ENCODE measurements around the gene KAZN. TPM values are rescaled to one million over a fixed set of nuclear protein-coding genes. Genes with fewer than 3 reads are reported as not detected.

The KAZN gene
- total and polyA plus RNA-seq, 8 donors, result 11.1 to 37.5 (median 30.2) TPM

DNA sequence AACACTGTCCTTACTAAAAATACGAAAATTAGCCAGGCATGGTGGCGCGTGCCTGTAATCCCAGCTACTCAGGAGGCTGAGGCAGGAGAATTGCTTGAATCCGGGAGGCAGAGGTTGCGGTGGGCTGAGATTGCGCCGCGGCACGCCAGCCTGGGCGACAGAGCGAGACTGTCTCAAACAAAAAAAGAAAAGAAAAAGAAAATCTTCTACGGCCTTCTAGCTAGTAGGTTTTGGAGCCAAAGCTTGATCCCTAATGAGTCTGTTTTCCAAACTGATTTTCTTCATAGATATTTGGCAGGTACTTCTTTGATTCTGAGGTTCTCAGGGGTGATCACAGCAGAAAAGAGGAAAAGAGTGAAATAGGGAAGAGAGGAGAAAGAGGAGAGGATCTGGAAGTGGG is 372.7 kb downstream of the KAZN start:
- TF ChIP-seq, protein P1, sequence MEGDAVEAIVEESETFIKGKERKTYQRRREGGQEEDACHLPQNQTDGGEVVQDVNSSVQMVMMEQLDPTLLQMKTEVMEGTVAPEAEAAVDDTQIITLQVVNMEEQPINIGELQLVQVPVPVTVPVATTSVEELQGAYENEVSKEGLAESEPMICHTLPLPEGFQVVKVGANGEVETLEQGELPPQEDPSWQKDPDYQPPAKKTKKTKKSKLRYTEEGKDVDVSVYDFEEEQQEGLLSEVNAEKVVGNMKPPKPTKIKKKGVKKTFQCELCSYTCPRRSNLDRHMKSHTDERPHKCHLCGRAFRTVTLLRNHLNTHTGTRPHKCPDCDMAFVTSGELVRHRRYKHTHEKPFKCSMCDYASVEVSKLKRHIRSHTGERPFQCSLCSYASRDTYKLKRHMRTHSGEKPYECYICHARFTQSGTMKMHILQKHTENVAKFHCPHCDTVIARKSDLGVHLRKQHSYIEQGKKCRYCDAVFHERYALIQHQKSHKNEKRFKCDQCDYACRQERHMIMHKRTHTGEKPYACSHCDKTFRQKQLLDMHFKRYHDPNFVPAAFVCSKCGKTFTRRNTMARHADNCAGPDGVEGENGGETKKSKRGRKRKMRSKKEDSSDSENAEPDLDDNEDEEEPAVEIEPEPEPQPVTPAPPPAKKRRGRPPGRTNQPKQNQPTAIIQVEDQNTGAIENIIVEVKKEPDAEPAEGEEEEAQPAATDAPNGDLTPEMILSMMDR (IDR thresholded peaks at IDR 0.05), result no peak
- Histone ChIP-seq H3K27me3 (no peaks in the 10 kb centered on the region), H3K4me1 (peaks cover 14 to 15% of the 10 kb centered on the region in 2 donors), H3K4me3 (no peak overlapping the region), H3K27ac (no peak overlapping the region), H3K9me3 (peaks cover 0 to 6% of the 10 kb centered on the region in 2 donors), H3K36me3 (no peaks in the 10 kb centered on the region)
- no peak for ATAC-seq
- intact Hi-C loops (cut with DNase I), result no loop called here
- DNase-seq, result no peak

DNA sequence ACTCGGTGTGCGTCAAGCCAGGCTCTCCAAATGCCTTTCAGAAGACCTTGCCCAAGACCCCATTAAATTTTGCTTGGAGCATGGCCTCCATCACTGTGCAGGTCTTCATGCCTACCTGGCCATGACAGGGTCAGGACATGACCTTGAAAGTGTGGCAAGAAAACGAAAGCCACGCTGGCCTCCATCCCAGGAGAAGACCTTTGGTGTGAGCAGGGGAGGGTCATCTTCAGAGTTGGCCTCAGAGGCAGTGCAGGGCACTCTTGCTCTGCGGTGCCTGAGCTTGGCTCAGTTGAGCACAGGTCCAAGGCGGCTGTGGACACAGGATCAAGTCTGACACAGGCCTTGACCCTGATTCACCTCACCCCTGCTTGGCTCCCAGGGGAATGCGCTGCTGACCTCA is 373.6 kb downstream of the KAZN start:
- intact Hi-C loops (cut with DNase I), result no loop called here

DNA sequence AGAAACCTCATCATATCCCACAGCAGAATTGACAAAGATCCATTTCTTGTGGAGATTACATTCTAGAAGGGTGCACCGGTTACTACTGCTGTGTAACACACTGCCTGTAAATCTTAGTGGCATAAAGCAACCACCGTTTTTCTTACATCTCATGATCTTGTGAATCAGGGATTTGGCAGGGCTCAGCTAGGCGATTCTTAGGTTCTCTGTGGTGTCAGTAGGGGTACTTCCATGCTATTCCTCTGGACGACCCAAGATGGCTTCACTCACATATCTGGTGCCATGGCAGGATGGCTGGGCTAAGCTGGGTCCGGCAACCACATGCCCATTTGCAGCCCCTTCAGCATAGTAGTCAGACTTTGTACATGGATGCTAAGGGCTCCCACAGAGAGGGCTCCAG is 375.3 kb downstream of the KAZN start:
- DNase-seq (no peak), ATAC-seq (no peak)
- H3K9me3 ChIP-seq, result peaks cover 0 to 6% of the 10 kb centered on the region in 2 donors
- no peak overlapping the region for H3K4me3 ChIP-seq
- H3K36me3 ChIP-seq, result no peaks in the 10 kb centered on the region
- intact Hi-C loops (cut with DNase I), result no loop called here
- no peak overlapping the region for H3K27ac ChIP-seq
- H3K27me3 ChIP-seq, result no peaks in the 10 kb centered on the region
- TF ChIP-seq, protein P1 (IDR thresholded peaks at IDR 0.05), result no peak
- peaks cover 7 to 9% of the 10 kb centered on the region in 2 donors for H3K4me1 ChIP-seq

More for the DNA sequence above, 373.6 kb downstream of the KAZN start:
- H3K4me1 ChIP-seq, result peaks cover 14 to 15% of the 10 kb centered on the region in 2 donors
- peaks cover 0 to 6% of the 10 kb centered on the region in 2 donors for H3K9me3 ChIP-seq
- no peak overlapping the region for H3K27ac ChIP-seq
- no peak for ATAC-seq
- H3K4me3 ChIP-seq, result no peak overlapping the region
- H3K27me3 ChIP-seq, result no peaks in the 10 kb centered on the region
- TF ChIP-seq, protein P1 (IDR thresholded peaks at IDR 0.05), result no peak
- no peak for DNase-seq
- no peaks in the 10 kb centered on the region for H3K36me3 ChIP-seq

DNA sequence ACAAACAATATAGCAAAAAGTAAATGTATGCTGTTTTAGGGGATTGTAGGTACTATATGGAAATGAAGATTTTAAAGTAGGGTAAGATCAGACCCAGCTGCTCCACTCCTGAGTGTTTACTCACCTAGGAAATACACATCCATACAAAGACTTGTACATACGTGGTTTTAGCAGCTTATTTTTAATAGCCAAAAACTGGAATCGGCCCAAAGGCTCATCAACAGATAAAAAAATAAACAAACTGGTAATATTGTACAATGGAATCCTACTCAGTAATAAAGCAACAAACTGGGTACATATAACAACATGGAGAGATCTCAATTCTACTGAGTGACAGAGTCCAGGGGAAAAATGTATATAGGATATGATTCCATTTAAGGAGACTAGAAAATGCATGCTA is 375.9 kb downstream of the KAZN start:
- Histone ChIP-seq H3K4me1 (peaks cover 3 to 5% of the 10 kb centered on the region in 2 donors), H3K27ac (no peak overlapping the region), H3K36me3 (no peaks in the 10 kb centered on the region), H3K4me3 (no peak overlapping the region), H3K27me3 (no peaks in the 10 kb centered on the region), H3K9me3 (peaks cover 0 to 6% of the 10 kb centered on the region in 2 donors)
- TF ChIP-seq, protein P1 (IDR thresholded peaks at IDR 0.05), result no peak
- ATAC-seq, result no peak
- DNase-seq, result no peak
- intact Hi-C loops (cut with DNase I), result no loop called here

DNA sequence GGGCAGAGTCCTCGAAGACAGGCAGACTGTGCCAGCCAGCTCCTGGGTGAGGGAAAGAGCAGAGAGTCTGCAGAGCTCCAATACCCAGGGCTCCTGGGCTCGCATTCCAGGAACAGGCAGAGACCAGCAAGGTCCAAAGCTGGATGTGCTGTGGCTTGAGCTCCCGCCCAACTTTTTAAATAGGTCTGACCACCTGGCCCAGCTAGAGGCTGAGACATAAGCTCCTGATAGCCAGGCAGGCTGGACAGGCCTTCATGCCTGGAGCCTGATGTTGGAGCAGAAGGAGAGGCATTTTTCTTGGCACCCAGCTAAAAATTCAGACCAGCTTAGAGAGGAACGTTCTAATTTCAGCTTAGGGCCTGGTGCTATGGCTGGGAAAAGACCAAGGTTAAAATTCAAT is 376.6 kb downstream of the KAZN start:
- intact Hi-C loops (cut with DNase I), result no loop called here
- H3K27me3 ChIP-seq, result no peaks in the 10 kb centered on the region
- DNase-seq, result no peak
- H3K36me3 ChIP-seq, result no peaks in the 10 kb centered on the region
- ATAC-seq, result no peak
- H3K4me3 ChIP-seq, result no peak overlapping the region
- peaks cover 3 to 5% of the 10 kb centered on the region in 2 donors for H3K4me1 ChIP-seq
- H3K9me3 ChIP-seq, result peaks cover 0 to 6% of the 10 kb centered on the region in 2 donors
- H3K27ac ChIP-seq, result no peak overlapping the region
- TF ChIP-seq, protein P1 (IDR thresholded peaks at IDR 0.05), result no peak

All from left lung (tissue), 10 donors.